K562 (cell line): ENCODE data around the gene RHEBL1. TPM values are rescaled to one million over a fixed set of nuclear protein-coding genes. Genes with fewer than 3 reads are reported as not detected.

Experiments used
- ATAC-seq: fragments of 200-7000 bp; cut with Tn5 transposase; 3 replicates; pipeline ENCODE4 v1.9.1; 2020; ENCODE audit warnings: moderate library complexity
- BruUV-seq: library from RNA; stranded (reverse); fragments of 400-500 nt; replicated peaks from 2 replicates; lab custom pipeline; 2021; lab: Mats Ljungman, UMichigan
- CTCF ChIA-PET: fragments of 300-600 bp; formaldehyde crosslinking; extraction: SDS; loops from one replicate; lab custom pipeline; 2021; ENCODE audit warnings: low intra/inter-chr PET ratio; lab: Yijun Ruan, JAX
- POLR2A ChIA-PET: fragments of 300-600, 350-650 bp; sonication (Branson Sonifier 250); formaldehyde crosslinking; extraction: SDS; loops from one replicate; lab custom pipeline; 2021; ENCODE audit warnings: antibody characterized with exemption, inconsistent platforms; lab: Yijun Ruan, JAX
- DNase-seq, 4 experiments: peaks; one replicate each; pipeline versions ENCODE4 v3.0.0 to v3.0.0-alpha.2; 2011 to 2018; ENCODE audit warnings: low spot score in 3 of 4, mixed read lengths in 3 of 4; ENCODE audit errors: extremely low read depth in 1 of 4
- FAIRE-seq: peaks from 2 replicates; lab custom pipeline; 2011; peaks lifted over from hg19 to GRCh38; lab: Jason Lieb, UNC
- H2AFZ ChIP-seq: 2 replicates; pipeline ENCODE4 v1.6.0; 2011; ENCODE audit warnings: low read depth, low read length, control low read depth, inconsistent platforms
- H3K27ac ChIP-seq: fragments of 200-600 bp; 3 replicates; pipeline ENCODE4 v1.8.0; 2011; ENCODE audit warnings: low read depth, mild to moderate bottlenecking, control low read depth, inconsistent platforms, low read length, moderate library complexity, mixed read lengths; ENCODE audit errors: extremely low read depth
- H3K27me3 ChIP-seq, 2 experiments: fragments of 300-600 bp in 1 of 2; 2 replicates in 1 of 2; 3 replicates in 1 of 2; pipeline versions ENCODE4 v1.6.0 to v1.8.0; 2011; ENCODE audit warnings: inconsistent platforms in 2 of 2, low read length in 2 of 2, mild to moderate bottlenecking in 1 of 2, mixed read lengths in 1 of 2, moderate library complexity in 1 of 2; ENCODE audit not compliant: control insufficient read depth in 2 of 2, insufficient read depth in 2 of 2
- H3K36me3 ChIP-seq: fragments of 300-600 bp; 3 replicates; pipeline ENCODE4 v1.8.0; 2011; ENCODE audit warnings: mild to moderate bottlenecking, low read length, inconsistent platforms; ENCODE audit not compliant: control insufficient read depth, insufficient read depth
- H3K4me1 ChIP-seq, 2 experiments: fragments of 200-600 bp in 1 of 2; replicated peaks in 1 of 2; 2 replicates in 1 of 2; 3 replicates in 1 of 2; pipeline versions ENCODE4 v1.5.1 to v1.8.0; 2011; ENCODE audit warnings: inconsistent platforms in 2 of 2, low read length in 2 of 2, mild to moderate bottlenecking in 1 of 2, mixed read lengths in 1 of 2, moderate library complexity in 1 of 2; ENCODE audit not compliant: control insufficient read depth in 2 of 2, insufficient read depth in 2 of 2
- H3K4me2 ChIP-seq: 2 replicates; pipeline ENCODE4 v1.6.1; 2011; ENCODE audit warnings: low read length, control low read depth, inconsistent platforms, mixed read lengths; ENCODE audit not compliant: insufficient read depth
- H3K4me3 ChIP-seq: fragments of 200-600 bp; sonication (generic), shearing (Covaris generic); 2 replicates; pipeline ENCODE4 v1.5.1; 2016; ENCODE audit warnings: control low read depth, inconsistent platforms
- H3K79me2 ChIP-seq: fragments of 200-600 bp; 3 replicates; pipeline ENCODE4 v1.8.0; 2011; ENCODE audit warnings: low read length, inconsistent platforms; ENCODE audit not compliant: control insufficient read depth, insufficient read depth
- H3K9ac ChIP-seq, 2 experiments: 2 replicates each; pipeline versions ENCODE4 v1.6.0 to v1.6.1; 2011; ENCODE audit warnings: low read depth in 2 of 2, low read length in 2 of 2, control low read depth in 1 of 2, inconsistent platforms in 1 of 2, mild to moderate bottlenecking in 1 of 2, mixed read lengths in 1 of 2; ENCODE audit not compliant: insufficient read depth in 1 of 2
- H3K9me1 ChIP-seq: one replicate; pipeline ENCODE4 v1.6.0; 2011; ENCODE audit warnings: inconsistent platforms, mild to moderate bottlenecking, low read length, moderate library complexity; ENCODE audit not compliant: control insufficient read depth, insufficient read depth
- H3K9me3 ChIP-seq: replicated peaks from 2 replicates; pipeline ENCODE4 v1.5.1; 2011; ENCODE audit warnings: low read depth, low read length, inconsistent platforms; ENCODE audit not compliant: control insufficient read depth, insufficient read depth
- H4K20me1 ChIP-seq: replicated peaks from 2 replicates; pipeline ENCODE4 v1.6.1; 2011; ENCODE audit warnings: low read length, inconsistent platforms, mixed read lengths; ENCODE audit not compliant: control insufficient read depth, insufficient read depth
- CBFA2T2 ChIP-seq: fragments of 450-650 bp; conservative IDR thresholded peaks from 2 replicates; pipeline ENCODE4 v1.6.1; 2017; ENCODE audit warnings: mild to moderate bottlenecking
- CHD1 ChIP-seq: fragments of 200-600 bp; sonication (generic); IDR thresholded peaks from one replicate; pipeline ENCODE4 v1.6.1; 2012; ENCODE audit warnings: mild to moderate bottlenecking, moderate library complexity, low read length, inconsistent platforms
- EP400 ChIP-seq: fragments of 450-650 bp; IDR thresholded peaks from 2 replicates; pipeline ENCODE4 v1.6.1; 2017; ENCODE audit warnings: antibody characterized with exemption, mild to moderate bottlenecking, moderate library complexity
- KAT8 ChIP-seq: fragments of 450-650 bp; IDR thresholded peaks from 2 replicates; pipeline ENCODE4 v1.6.1; 2016; ENCODE audit warnings: low read depth, mild to moderate bottlenecking
- KHSRP ChIP-seq: fragments of 450-650 bp; IDR thresholded peaks from 2 replicates; pipeline ENCODE4 v1.6.1; 2017
- NR4A1 ChIP-seq, 2 experiments: fragments of 250-450 bp in 1 of 2; fragments of 450-650 bp in 1 of 2; sonication (Bioruptor Pico) in 1 of 2; IDR thresholded peaks; 2 replicates each; pipeline versions ENCODE4 v1.4.0 to v1.6.1; 2016 to 2020; ENCODE audit warnings: mild to moderate bottlenecking in 2 of 2, missing compliant biosample characterization in 1 of 2, missing genetic modification characterization in 1 of 2, moderate library complexity in 1 of 2
- SAP30 ChIP-seq: fragments of 200-600 bp; sonication (generic); IDR thresholded peaks from 2 replicates; pipeline ENCODE4 v1.6.1; 2012; ENCODE audit warnings: borderline replicate concordance, low read depth, mild to moderate bottlenecking, moderate library complexity, low read length, control low read depth, inconsistent platforms; ENCODE audit not compliant: insufficient read depth, poor library complexity, severe bottlenecking
- STAT5A ChIP-seq: IDR thresholded peaks from 2 replicates; pipeline ENCODE4 v1.6.1; 2012; ENCODE audit warnings: low read length, inconsistent platforms, borderline replicate concordance
- TAF1 ChIP-seq: IDR thresholded peaks from 2 replicates; pipeline ENCODE4 v1.6.1; 2011; ENCODE audit warnings: mild to moderate bottlenecking, low read length, moderate library complexity; ENCODE audit not compliant: insufficient read depth, control insufficient read depth, severe bottlenecking; ENCODE audit errors: extremely low read depth
- TEAD1 ChIP-seq, 2 experiments: fragments of 450-650 bp in 1 of 2; sonication (generic) in 1 of 2; formaldehyde crosslinking; IDR thresholded peaks; 2 replicates each; pipeline versions ENCODE4 v1.4.0 to v1.8.0; 2020 to 2022; ENCODE audit warnings: mild to moderate bottlenecking in 2 of 2, missing genetic modification reagents in 1 of 2
- TSC22D4 ChIP-seq: fragments of 450-650 bp; IDR thresholded peaks from 2 replicates; pipeline ENCODE4 v1.6.1; 2016; ENCODE audit warnings: missing genetic modification characterization, missing biosample characterization, control low read depth
- ZNF124 ChIP-seq: sonication (generic); formaldehyde crosslinking; IDR thresholded peaks from 2 replicates; pipeline ENCODE4 v1.8.1; 2022; ENCODE audit warnings: missing genetic modification reagents
- ZNF511 ChIP-seq: sonication (generic); formaldehyde crosslinking; IDR thresholded peaks from 2 replicates; pipeline ENCODE4 v1.8.0; 2022; ENCODE audit warnings: mild to moderate bottlenecking, missing genetic modification reagents
- ZNF644 ChIP-seq: fragments of 200-800 bp; sonication (Bioruptor generic); IDR thresholded peaks from 2 replicates; pipeline ENCODE4 v1.6.1; 2016; ENCODE audit warnings: low read depth, missing genetic modification characterization, missing compliant biosample characterization
- WGBS: fragments of 100-300 bp; shearing (Covaris generic); methylation state at CpG from one replicate; pipeline ENCODE4 v1.1.6; 2016; ENCODE audit warnings: low coverage, mixed read lengths; ENCODE audit not compliant: insufficient coverage; ENCODE audit errors: missing lambda C conversion rate; 5-methylcytosine and 5-hydroxymethylcytosine counted together
- in situ Hi-C: fragments of 300-500 bp; cut with MboI; formaldehyde crosslinking; loops from 4 replicates; pipeline ENCODE4 v1.15.0; 2018; ENCODE audit warnings: inconsistent platforms, mixed read lengths
- intact Hi-C: fragments of 100-400 bp; cut with micrococcal nuclease; formaldehyde crosslinking; loops from 2 replicates; pipeline ENCODE4 v1.14.2; 2022
- polyA plus RNA-seq, 8 experiments: library from polyadenylated mRNA; depleted of rRNA in 4 of 8; stranded (reverse) in 5 of 8; unstranded in 3 of 8; fragments of >200 nt; fragmentation: Nextera tagmentation in 2 of 8; fragmentation: Illumina TruSeq in 1 of 8; extraction: Ambion mirVana in 2 of 8; extraction: Trizol in 1 of 8; gene quantifications; 2 replicates each; pipeline versions ENCODE4 v1.2.1 to v1.2.3, GENCODE V29; 2011 to 2014; ENCODE audit warnings: inconsistent platforms in 1 of 8, missing spikeins in 1 of 8
- total RNA-seq, 7 experiments: library from RNA; depleted of rRNA in 6 of 7; stranded (reverse); fragments of >200 nt in 6 of 7; fragmentation: Illumina TruSeq in 2 of 7; extraction: Trizol in 2 of 7; gene quantifications; 2 replicates each; pipeline versions ENCODE4 v1.2.1 to v1.2.3, GENCODE V29; 2011 to 2021; ENCODE audit warnings: low replicate concordance in 1 of 7
- TF ChIP-seq, protein P1 (sequence below): fragments of 250-450 bp; sonication (Bioruptor Pico); IDR thresholded peaks from 2 replicates; pipeline ENCODE4 v1.8.0; 2021; ENCODE audit warnings: moderate library complexity, mild to moderate bottlenecking, inconsistent platforms
- TF ChIP-seq, protein P2 (sequence below): fragments of 450-650 bp; formaldehyde crosslinking; IDR thresholded peaks from 2 replicates; pipeline ENCODE4 v1.4.0; 2020; ENCODE audit warnings: mild to moderate bottlenecking, moderate library complexity

The RHEBL1 gene
- total and polyA plus RNA-seq, 9 of the 15 experiments (the other 6 are each of a cell fraction or from before 2014, with no cell fraction given): 4.3 to 36.1 (median 8.2) TPM

DNA sequence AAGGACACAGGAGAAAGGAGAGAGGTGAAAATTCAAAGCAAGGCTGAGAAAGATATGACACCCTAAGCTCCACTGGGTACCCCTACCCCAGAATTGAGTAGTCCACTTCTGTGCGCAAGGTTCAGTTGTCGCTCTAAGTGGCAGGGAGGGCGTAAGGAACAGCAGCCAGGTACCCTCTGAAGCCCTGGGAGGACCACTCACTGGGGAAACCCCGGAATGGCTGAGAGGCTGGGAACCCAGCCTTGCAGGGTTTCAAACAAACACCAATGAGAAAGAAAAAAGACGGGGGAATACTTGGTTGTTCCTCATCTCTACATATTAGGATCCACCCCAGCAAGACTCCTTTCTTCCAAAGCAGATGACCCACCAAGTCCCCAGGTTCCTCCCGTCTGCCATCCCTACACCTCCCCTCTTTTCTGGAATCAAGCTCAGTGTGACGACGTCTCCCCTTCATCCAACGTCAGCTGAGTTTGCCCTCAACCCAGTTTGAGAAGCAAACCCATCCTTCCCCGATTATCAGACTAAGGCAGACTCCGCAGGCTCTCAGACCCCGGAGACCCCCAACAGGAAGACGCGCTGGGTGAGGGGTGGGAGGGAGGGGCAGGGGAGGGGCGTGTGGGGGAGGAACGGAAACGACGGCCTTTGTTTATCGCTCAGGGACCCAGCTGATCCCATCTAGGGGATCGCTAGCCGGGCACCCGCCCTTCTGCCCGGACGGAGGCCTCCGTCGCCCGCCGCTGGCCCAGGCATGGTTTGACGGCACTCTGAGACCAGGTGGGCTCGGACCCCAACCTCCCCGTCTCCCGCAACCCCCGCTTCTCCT, 40.1 kb upstream of the RHEBL1 start:
- Histone ChIP-seq H3K9me3 (peaks cover 4% of the 10 kb centered on the region), H3K27me3 (no peaks in the 10 kb centered on the region), H3K4me2 (peak overlapping the region; percentile 82), H3K79me2 (peaks cover 40% of the 10 kb centered on the region), H3K4me3 (peak overlapping the region; percentile 81), H4K20me1 (no peaks in the 10 kb centered on the region; the same call in 1 of the 2 replicates), H2AFZ (peak overlapping the region; percentile 86), H3K36me3 (peaks cover 29% of the 10 kb centered on the region; the same call in 2 of the 3 replicates), H3K9ac (peak overlapping the region; percentile 82 to 94), H3K27ac (peak overlapping the region; percentile 84), H3K9me1 (peaks cover 4% of the 10 kb centered on the region), H3K4me1 (peaks cover 15 to 26% of the 10 kb centered on the region in 2 experiments; a peak in 4 of 5 replicates)
- POLR2A ChIA-PET: interaction anchor here (0.6 to 10.9 kb wide), 17 partner anchors 7 to 367 kb away, joined by 3 to 112 read pairs (median 5); partner anchors contain the start of genes DHH, RHEBL1 and TUBA1B
- intact Hi-C loops: loop anchor here (2.0 kb wide), 1 partner anchor 21 kb away; the partner anchor contains the start of gene TUBA1B
- in situ Hi-C loops: no loop called here
- no TSS peak for BruUV-seq
- DNase-seq (peak; percentile 33 to 61 (median 54)), ATAC-seq (peak; percentile 5), FAIRE-seq (no peak)
- whole genome bisulfite sequencing: 2% methylated on average over 20 of the region's 33 CpGs
- CTCF ChIA-PET: interaction anchor here (0.6 kb wide), 1 partner anchor 27 kb away, joined by 6 read pairs; no protein-coding TSS in a partner anchor
- TF ChIP-seq ZNF124 (no peak), EP400 (no peak), ZNF511 (CRISPR knock-in tag) (no peak), TAF1 (no peak), STAT5A (no peak), NR4A1 (CRISPR knock-in tag; IDR thresholded peaks at IDR 0.05) (no peak), NR4A1 (tag; IDR thresholded peaks at IDR 0.05) (no peak), ZNF644 (tag) (0 out of 2 replicates have a peak, but pooled peaks have one; percentile 34), KAT8 (no peak), CBFA2T2 (no peak), KHSRP (no peak), CHD1 (peak; percentile 32), TSC22D4 (tag) (no peak), SAP30 (peak; percentile 38), TEAD1 (CRISPR knock-in tag; IDR thresholded peaks at IDR 0.05) (0 out of 4 replicates have a peak, but pooled peaks of 1 of the 2 experiments have one; percentile 51)
- TF ChIP-seq, protein P1, sequence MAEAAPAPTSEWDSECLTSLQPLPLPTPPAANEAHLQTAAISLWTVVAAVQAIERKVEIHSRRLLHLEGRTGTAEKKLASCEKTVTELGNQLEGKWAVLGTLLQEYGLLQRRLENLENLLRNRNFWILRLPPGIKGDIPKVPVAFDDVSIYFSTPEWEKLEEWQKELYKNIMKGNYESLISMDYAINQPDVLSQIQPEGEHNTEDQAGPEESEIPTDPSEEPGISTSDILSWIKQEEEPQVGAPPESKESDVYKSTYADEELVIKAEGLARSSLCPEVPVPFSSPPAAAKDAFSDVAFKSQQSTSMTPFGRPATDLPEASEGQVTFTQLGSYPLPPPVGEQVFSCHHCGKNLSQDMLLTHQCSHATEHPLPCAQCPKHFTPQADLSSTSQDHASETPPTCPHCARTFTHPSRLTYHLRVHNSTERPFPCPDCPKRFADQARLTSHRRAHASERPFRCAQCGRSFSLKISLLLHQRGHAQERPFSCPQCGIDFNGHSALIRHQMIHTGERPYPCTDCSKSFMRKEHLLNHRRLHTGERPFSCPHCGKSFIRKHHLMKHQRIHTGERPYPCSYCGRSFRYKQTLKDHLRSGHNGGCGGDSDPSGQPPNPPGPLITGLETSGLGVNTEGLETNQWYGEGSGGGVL (CRISPR knock-in tag): no peak
- TF ChIP-seq, protein P2, sequence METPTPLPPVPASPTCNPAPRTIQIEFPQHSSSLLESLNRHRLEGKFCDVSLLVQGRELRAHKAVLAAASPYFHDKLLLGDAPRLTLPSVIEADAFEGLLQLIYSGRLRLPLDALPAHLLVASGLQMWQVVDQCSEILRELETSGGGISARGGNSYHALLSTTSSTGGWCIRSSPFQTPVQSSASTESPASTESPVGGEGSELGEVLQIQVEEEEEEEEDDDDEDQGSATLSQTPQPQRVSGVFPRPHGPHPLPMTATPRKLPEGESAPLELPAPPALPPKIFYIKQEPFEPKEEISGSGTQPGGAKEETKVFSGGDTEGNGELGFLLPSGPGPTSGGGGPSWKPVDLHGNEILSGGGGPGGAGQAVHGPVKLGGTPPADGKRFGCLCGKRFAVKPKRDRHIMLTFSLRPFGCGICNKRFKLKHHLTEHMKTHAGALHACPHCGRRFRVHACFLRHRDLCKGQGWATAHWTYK (CRISPR knock-in tag): no peak
